Stimulated activated naive CD8-positive, alpha-beta T cell treated with anti-CD3 and anti-CD28 coated beads, Interleukin-15, Interleukin-2, amounts not matched to agents 100 ng/mL and 50 ng/mL, for 24 hours (primary cell): Measurements from ENCODE around the gene PDE6D.
"Not testable (repeated sequence)": the region's sequence is repeated elsewhere in the genome, so short reads cannot be mapped to it uniquely, and the experiment has no call there.

Experiments
- H3K27ac Mint-ChIP-seq: one replicate; pipeline ENCODE4 v1.8.0; 2021; ENCODE audit warnings: mild to moderate bottlenecking, mixed read lengths
- H3K27me3 Mint-ChIP-seq: one replicate; pipeline ENCODE4 v1.8.0; 2021; ENCODE audit warnings: mixed read lengths
- H3K36me3 Mint-ChIP-seq: one replicate; pipeline ENCODE4 v1.8.0; 2021; ENCODE audit warnings: low read depth, mixed read lengths
- H3K4me1 Mint-ChIP-seq: one replicate; pipeline ENCODE4 v1.8.0; 2021; ENCODE audit warnings: low read depth, mixed read lengths
- H3K4me3 Mint-ChIP-seq: one replicate; pipeline ENCODE4 v1.8.0; 2021; ENCODE audit warnings: mild to moderate bottlenecking, mixed read lengths
- H3K9me3 Mint-ChIP-seq: one replicate; pipeline ENCODE4 v1.8.0; 2021; ENCODE audit warnings: mixed read lengths

Gene PDE6D

GRCh38 chr2:231716666-231717280 lies 64.3 kb downstream of the PDE6D start:
- H3K4me1 Mint-ChIP-seq, result peaks cover 39% of the 10 kb centered on the region
- no peaks in the 10 kb centered on the region for H3K27me3 Mint-ChIP-seq
- no peak overlapping the region for H3K27ac Mint-ChIP-seq
- peaks cover 21% of the 10 kb centered on the region for H3K36me3 Mint-ChIP-seq
- H3K9me3 Mint-ChIP-seq, result no peaks in the 10 kb centered on the region
- no peak overlapping the region for H3K4me3 Mint-ChIP-seq

GRCh38 chr2:231715988-231716616 lies 65.0 kb downstream of the PDE6D start:
- Mint-ChIP-seq H3K27ac (peak overlapping the region; percentile 57), H3K4me1 (peaks cover 45% of the 10 kb centered on the region), H3K9me3 (no peaks in the 10 kb centered on the region), H3K36me3 (peaks cover 28% of the 10 kb centered on the region), H3K27me3 (no peaks in the 10 kb centered on the region), H3K4me3 (no peak overlapping the region)

- Mint-ChIP-seq H3K27me3 (no peaks in the 10 kb centered on the region), H3K9me3 (no peaks in the 10 kb centered on the region), H3K4me1 (peaks cover 43% of the 10 kb centered on the region), H3K27ac (peak overlapping the region; percentile 57), H3K36me3 (peaks cover 31% of the 10 kb centered on the region), H3K4me3 (no peak overlapping the region)
Measured at GRCh38 chr2:231715499-231715837, 65.6 kb downstream of the PDE6D start.

- Mint-ChIP-seq H3K4me1 (peaks cover 43% of the 10 kb centered on the region), H3K4me3 (peak overlapping the region; percentile 35), H3K36me3 (peaks cover 32% of the 10 kb centered on the region)
Measured at GRCh38 chr2:231714639-231715498, 66.2 kb downstream of the PDE6D start.

GRCh38 chr2:231713730-231714638 lies 67.1 kb downstream of the PDE6D start:
- Mint-ChIP-seq H3K27me3 (no peaks in the 10 kb centered on the region), H3K9me3 (no peaks in the 10 kb centered on the region), H3K4me1 (peaks cover 43% of the 10 kb centered on the region), H3K36me3 (peaks cover 39% of the 10 kb centered on the region), H3K27ac (peak overlapping the region; percentile 96), H3K4me3 (peak overlapping the region; percentile 72)

More at GRCh38 chr2:231714639-231715498, 66.2 kb downstream of the PDE6D start:
- Mint-ChIP-seq H3K9me3 (no peaks in the 10 kb centered on the region), H3K27ac (no peak overlapping the region), H3K27me3 (no peaks in the 10 kb centered on the region)

GRCh38 chr2:231713406-231713729 lies 67.7 kb downstream of the PDE6D start:
- Mint-ChIP-seq H3K4me3 (peak overlapping the region; percentile 72), H3K36me3 (peaks cover 45% of the 10 kb centered on the region), H3K27ac (peak overlapping the region; percentile 96), H3K4me1 (peaks cover 45% of the 10 kb centered on the region)
- H3K9me3 Mint-ChIP-seq, H3K27me3 Mint-ChIP-seq: not testable (repeated sequence)

GRCh38 chr2:231712451-231713021 lies 68.5 kb downstream of the PDE6D start:
- not testable (repeated sequence) for H3K9me3 Mint-ChIP-seq, H3K27me3 Mint-ChIP-seq
- Mint-ChIP-seq H3K36me3 (peaks cover 47% of the 10 kb centered on the region), H3K4me3 (peak overlapping the region; percentile 99), H3K4me1 (peaks cover 44% of the 10 kb centered on the region), H3K27ac (peak overlapping the region; percentile 99)

- Mint-ChIP-seq H3K4me3 (peak overlapping the region; percentile 99), H3K9me3 (no peaks in the 10 kb centered on the region), H3K4me1 (peaks cover 45% of the 10 kb centered on the region), H3K27ac (peak overlapping the region; percentile 99), H3K36me3 (peaks cover 47% of the 10 kb centered on the region), H3K27me3 (no peaks in the 10 kb centered on the region)
Measured at GRCh38 chr2:231711677-231712450, 69.2 kb downstream of the PDE6D start.

GRCh38 chr2:231710799-231711676 lies 70.0 kb downstream of the PDE6D start:
- H3K4me1 Mint-ChIP-seq, result peaks cover 49% of the 10 kb centered on the region
- H3K27me3 Mint-ChIP-seq, result no peaks in the 10 kb centered on the region
- peaks cover 47% of the 10 kb centered on the region for H3K36me3 Mint-ChIP-seq
- peak overlapping the region; percentile 99 for H3K4me3 Mint-ChIP-seq
- peak overlapping the region; percentile 99 for H3K27ac Mint-ChIP-seq
- H3K9me3 Mint-ChIP-seq, result no peaks in the 10 kb centered on the region

GRCh38 chr2:231709981-231710798 lies 70.9 kb downstream of the PDE6D start:
- peak overlapping the region; percentile 99 for H3K4me3 Mint-ChIP-seq
- H3K27me3 Mint-ChIP-seq, result no peaks in the 10 kb centered on the region
- peak overlapping the region; percentile 97 for H3K27ac Mint-ChIP-seq
- no peaks in the 10 kb centered on the region for H3K9me3 Mint-ChIP-seq
- H3K36me3 Mint-ChIP-seq, result peaks cover 47% of the 10 kb centered on the region
- H3K4me1 Mint-ChIP-seq, result peaks cover 50% of the 10 kb centered on the region

GRCh38 chr2:231709636-231709980 lies 71.5 kb downstream of the PDE6D start:
- H3K27ac Mint-ChIP-seq, result peak overlapping the region; percentile 97
- peaks cover 53% of the 10 kb centered on the region for H3K4me1 Mint-ChIP-seq
- no peaks in the 10 kb centered on the region for H3K27me3 Mint-ChIP-seq
- no peaks in the 10 kb centered on the region for H3K9me3 Mint-ChIP-seq
- H3K4me3 Mint-ChIP-seq, result peak overlapping the region; percentile 94
- H3K36me3 Mint-ChIP-seq, result peaks cover 47% of the 10 kb centered on the region

- Mint-ChIP-seq H3K4me3 (peak overlapping the region; percentile 97), H3K27me3 (no peaks in the 10 kb centered on the region), H3K4me1 (peaks cover 53% of the 10 kb centered on the region), H3K9me3 (no peaks in the 10 kb centered on the region), H3K27ac (peak overlapping the region; percentile 100), H3K36me3 (peaks cover 46% of the 10 kb centered on the region)
Measured at GRCh38 chr2:231708773-231709635, 72.1 kb downstream of the PDE6D start.
